GM11168 (cell line): ENCODE measurements around the gene TAX1BP1.

Experiments used
- in situ Hi-C: fragments of 300-500 bp; cut with MboI; formaldehyde crosslinking; loops from one replicate; pipeline ENCODE4 v1.12.0; 2022; ENCODE audit warnings: low sequenced_read_pairs; ENCODE audit not compliant: unreplicated experiment

TAX1BP1 gene

DNA sequence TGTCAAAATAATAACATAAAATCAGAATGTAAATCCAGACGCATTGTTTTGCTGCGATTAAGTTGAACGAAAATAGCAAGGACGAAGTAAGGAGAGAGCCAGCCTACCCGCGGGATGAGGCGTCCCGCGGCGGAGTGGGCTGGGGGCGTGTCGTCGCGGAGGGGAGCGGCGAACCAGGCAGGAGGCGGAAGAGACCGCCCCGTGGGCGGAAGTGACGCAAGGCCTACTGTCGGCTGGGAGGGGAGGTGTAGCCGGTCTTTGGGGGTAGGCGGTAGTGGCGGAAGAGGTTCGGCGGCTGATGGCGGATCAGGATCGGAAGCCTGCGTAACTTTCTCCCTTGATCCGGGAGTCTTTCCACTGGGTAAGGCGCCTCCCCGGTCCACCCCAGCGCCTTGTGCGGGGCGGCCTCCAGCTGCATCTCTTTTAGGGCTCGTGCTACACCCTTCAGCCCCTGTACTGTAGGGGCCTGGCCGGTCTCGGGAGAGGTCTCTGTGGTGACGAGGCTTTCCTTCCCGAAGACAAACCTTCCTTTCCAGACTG is at the start of gene TAX1BP1:
TAX1BP1 (plus strand) TSS at position 254 of the 540 bp plus-strand sequence. CDS start 8,363 bp downstream, outside the sequence.
- in situ Hi-C loops = no loop called here

DNA sequence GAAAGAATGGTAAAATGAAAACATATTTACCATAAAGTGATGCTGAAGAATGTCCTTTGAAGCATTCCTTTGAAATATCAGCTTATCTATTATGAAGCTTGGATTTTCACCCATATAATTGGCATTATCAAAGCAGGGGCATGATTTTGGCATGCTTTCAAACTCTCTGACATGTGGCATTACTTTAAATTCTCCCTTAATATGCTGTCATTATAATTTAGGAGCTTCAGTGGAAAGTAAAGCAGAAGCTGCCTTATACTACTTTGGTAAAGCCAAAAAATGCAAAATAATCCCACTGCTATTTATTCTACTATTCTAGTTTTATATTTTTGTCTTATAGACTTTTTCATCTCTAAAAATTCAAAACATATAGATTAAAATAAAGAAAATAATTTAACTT is 49.3 kb upstream of the TAX1BP1 start:
- in situ Hi-C loops = no loop called here

DNA sequence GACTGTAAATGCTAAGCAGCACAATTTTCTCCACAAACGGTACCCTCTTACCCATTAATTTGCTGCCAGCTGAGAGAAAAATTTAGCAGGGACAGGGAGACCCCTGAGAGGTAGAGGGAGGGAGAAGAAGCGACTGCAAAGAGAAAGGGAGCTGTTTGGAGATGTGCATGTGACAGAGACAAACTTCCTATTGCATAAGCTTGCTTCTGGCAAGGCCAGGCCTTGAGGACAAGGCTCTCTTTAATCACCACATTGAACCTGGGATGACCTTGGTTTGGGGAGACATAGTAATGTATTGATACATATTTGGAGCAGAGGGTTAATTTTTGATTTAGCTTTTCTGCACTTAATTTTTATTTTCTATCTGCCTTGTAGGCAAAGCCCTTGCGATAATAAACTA is 46.2 kb upstream of the TAX1BP1 start:
- in situ Hi-C loops = no loop called here

DNA sequence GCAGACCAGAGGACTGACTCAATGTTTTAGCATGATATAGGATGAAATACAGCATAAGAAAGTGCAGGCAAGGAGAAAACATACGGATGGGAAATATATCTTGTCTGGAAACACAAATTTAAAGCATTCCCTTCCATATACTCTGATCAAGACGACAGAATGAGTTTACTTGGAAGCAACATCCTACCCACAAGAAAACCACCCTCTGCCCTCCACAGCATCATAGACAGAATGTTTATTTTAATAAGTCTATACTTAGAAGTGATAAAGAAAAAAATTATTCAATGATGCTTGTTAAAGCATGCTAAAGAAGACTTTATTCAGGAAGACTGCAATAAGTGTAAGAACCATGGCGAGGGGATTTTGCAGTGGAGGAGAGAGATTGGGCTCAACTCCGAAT is 44.9 kb upstream of the TAX1BP1 start:
- in situ Hi-C loops = no loop called here

DNA sequence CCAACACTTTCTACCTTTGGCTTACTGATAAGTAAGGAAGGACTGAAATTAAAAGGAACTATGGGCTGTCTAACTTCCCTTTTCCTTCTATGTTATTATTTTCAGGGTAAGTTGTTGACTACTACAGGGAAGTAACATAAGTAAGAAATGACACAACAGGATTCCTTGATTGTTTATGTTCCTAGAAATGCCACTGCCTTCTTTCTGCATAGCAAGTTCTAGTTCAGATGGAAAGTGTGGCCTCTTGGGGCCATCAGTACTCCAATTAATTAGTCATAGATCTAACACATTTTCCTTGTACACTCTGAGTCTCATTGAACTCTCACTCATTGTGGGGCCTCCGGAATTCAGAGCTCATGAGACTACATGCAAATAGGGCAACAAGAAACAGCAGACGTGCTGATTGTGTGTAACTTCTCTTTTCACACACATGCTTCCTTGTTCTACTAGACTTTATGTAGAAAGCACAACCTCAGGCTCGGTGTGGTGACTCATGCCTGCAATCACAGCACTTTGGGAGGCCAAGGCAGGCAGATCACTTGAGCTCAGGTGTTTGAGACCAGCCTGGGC is 42.0 kb upstream of the TAX1BP1 start:
- in situ Hi-C loops = no loop called here

DNA sequence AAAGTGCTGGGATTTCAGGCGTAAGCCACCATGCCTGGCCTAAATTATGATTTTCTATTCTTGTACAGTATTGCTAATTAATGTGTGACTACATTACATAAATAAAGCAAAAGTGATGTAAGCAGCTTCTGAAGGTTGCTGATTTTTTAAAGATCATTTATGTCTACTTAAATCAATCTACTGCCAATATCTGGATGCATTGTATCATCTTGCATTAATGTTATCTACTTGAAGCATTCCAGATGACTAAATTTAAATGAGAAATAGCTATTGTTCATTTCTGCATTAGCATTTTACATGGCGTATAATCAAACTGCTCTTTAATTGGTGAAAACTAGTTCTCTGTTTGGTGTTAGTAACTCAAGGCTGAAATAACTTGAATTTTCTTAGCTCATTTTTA is 40.2 kb upstream of the TAX1BP1 start:
- in situ Hi-C loops = no loop called here

DNA sequence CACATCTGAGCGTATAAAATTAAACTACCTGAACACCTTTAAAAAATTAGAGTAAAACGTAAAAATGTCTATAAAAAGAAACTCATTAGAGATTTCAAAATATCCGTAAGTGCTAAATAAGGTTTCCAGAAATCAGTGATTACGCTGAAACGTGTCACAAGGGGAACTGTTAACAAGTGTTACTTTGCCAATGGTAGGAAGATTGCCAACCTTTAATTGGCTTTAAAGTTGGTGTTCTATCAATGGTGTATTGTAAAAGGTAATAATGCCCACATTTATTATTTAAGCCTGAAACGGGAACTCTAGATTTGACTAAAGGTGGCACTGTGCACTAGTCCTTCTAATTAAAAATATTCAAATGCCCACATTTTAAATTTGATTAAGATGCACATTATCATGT is 39.5 kb upstream of the TAX1BP1 start:
- in situ Hi-C loops = no loop called here

DNA sequence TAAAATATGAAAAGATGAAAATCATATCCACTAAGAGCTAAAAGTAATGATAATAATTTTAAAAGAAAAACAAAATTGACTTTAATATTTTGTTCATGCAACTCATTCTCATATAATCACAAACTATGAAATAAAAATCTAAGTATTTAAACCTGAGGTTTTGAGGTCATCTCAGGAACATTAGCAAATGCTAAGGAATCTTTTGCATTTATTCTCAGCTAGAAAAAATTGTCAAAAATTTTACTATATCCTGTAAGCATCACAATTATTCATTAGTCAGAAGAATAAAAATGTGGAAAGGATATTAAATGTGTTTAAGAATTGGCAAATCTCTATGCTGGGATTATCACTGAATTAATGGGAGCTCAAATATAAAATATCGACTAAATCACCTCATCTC is 36.8 kb upstream of the TAX1BP1 start:
- in situ Hi-C loops = no loop called here

DNA sequence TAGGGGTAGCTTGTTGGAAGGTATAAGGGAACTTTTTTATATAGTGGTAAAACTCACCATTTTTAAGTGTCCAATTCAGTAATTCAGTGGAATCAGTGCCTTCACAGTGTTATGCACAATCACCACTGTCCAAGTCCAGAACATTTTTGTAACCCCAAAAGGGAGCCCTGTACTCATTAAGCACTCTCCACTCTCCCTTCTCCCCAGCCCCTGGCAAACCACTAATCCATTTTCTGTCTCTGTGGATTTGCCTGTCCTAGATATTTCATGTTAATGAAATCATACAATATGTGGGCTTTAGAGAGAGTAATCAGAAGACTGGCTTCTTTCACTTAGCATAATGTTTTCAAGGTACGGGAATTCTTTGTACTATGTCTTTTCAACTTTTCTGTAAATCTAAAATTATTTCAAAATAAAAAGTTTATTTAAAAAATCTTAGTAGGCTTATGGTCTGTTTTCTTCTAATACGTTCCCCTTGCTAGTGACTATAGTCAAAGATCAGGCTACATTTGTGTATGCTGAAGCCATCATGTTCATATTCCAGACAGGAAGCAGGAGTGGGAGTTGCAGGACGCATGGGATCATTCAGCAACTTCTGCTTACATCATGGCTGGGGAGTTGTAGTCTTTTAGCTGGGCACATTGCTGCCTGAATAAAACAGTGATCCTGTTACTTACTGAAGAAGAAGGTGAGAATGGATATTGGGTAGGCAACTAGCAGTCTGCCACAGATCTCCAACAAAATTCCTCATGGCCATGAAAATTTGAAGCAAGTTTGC is 35.4 kb upstream of the TAX1BP1 start:
- in situ Hi-C loops = no loop called here

DNA sequence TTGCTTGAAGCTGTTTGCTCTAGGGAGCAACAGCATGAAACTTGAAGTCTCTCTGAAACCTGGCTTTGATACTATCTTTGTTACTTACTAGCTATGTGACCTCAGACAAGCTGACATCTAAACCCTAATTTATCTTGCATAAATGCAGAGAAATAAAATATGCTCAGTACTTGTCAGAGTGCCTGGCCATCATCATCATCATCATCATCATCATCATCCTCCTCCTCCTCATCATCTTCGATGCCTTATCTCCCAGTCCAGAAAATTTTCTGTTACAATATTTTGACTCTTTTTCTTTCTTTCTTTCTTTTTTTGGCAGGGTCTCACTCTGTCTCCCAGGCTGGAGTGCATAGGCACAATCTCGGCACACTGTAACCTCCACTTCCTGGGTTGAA is 34.8 kb upstream of the TAX1BP1 start:
- in situ Hi-C loops = no loop called here

DNA sequence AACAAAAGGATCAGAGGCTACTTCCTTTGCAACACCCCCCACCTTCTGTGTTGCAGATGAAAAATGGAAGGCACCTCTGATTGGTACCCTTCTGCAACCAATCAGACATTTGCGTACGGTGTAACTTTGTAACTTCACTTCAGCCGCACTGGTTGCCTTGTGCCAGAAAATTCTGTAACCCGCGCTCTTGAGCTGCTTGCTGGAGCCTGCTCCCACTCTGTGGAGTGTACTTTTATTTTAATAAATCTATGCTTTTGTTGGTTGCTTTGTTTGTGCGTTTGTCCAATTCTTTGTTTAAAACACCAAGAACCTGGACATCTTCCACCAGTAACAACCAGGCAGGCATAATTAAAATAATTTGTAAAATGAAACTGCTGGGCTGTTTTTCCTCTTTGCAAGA is 31.5 kb upstream of the TAX1BP1 start:
- in situ Hi-C loops = no loop called here

DNA sequence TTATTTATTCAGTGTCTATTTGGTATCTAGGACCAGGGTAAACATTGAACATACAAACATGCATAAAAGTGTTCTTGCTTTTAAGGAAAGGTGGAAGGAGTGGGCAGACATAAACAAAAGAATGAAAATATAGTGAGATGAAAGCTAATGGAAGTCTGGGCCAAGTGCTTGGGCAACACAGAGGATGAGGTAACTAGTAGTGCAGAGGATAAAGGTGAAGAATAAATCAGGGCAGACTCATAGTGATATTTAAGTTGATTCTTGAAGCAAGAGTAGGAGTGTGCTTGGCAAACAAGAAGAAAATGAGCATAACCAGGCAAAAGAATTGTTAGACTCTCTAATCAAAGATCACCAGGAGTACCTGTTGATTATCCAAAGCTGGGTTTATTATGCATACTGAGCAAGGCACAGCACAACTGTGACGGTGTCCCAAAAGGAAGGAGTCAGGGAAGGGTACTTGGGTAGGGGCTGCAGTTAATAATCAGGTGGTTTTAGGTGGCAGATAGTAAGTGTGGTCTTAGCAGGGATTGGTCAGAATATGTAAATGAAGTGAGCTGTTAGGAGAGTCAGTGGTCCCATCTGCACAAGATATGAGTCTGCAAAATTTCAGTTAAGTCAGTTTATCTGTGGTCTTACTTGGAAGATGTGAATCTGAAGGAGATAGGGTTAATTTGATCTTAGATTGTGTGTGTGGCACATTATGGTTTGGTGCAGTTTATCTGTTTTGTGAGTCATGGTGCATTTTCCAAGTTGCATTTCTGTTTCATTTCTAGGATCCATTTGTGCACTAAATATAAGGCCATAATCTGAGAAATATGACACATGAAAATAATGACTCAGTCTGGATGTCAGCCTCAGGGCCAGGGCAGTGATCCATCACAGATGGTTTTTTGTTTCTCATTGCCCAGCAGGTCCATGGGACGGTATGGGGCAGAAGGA is 30.6 kb upstream of the TAX1BP1 start:
- in situ Hi-C loops = no loop called here

DNA sequence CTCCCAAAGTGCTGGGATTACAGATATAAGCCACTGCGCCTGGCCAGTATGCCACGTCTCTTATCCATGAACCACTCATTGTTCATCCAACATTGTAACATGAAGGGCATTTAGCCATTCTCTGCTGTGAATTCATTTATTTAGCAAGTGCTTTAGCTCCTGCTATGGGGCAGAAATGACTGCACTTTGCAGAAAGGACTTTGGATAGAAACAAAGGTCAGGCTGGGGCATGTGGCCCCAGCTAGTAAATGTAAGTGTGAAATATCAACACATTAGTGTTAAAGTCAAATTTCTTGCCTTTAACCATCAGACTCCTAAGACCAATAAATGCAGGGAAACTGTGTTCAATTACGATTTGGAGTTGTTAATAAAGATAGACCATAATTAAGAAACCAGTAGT is 27.7 kb upstream of the TAX1BP1 start:
- in situ Hi-C loops = no loop called here

DNA sequence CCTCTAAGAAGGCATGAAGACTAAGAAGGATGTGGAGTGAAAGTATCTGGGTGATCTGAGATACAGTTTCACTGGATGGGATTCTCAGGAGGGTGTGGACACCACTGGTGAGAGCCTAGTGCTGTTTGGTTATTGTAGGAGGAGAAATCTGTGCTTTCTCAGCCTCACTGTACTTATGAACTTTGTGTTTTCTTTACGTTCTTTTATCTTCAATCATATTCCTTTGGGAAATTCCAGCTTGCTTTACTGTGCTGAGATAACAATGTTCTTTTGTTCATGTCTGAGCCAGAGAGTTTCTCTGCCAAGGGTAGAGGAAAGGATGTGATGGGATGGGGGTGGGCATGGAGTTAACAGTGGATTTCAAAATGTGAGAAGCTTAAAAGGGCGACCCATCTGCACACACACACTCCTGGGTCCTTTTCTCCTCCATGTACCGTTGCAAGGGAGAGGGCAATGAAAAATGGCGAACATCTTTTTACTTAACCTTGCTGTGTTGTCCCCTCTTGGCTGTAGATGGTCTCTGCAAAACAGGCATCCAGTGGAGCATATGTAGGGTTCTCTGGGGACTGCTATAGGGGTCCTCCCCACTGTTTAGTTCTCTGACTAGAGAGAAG is 25.0 kb upstream of the TAX1BP1 start:
- in situ Hi-C loops = no loop called here

DNA sequence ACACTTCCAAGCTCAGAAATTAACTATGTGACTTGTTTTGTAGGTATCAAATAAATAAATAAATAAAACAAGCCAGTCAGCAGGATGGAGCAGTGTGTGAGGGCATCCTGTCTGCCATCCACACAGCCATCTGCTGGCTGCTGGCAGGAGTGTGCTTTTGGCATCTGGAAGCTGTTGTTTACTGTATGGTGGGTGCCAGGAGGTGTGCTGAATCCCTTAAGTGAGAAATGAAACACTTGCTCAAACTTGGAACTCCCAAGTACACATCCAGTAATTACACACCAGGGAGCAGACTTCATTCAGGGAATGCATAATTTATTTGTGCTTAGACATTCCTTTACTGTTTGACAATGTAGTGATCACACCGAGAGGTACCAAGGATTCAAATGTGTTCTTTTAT is 16.9 kb upstream of the TAX1BP1 start:
- in situ Hi-C loops = no loop called here

DNA sequence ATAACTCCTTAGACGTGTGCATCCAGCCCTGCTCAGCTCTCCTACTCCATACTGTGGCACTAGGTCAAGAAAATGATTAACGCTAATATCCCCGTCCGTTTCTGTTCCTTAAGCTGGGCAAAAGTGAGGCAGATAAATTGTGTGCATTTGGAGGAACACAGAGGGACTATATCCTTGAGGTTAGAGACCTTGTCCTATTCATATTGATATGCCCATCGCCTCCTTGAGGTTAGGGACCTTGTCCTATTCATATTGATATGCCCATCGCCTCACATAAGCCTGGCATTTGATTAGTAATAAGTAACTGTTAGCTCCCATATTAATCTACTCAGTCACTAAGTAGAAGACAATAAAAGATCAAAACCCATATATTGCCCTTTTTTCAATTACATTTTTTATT is 12.9 kb upstream of the TAX1BP1 start:
- in situ Hi-C loops = no loop called here

DNA sequence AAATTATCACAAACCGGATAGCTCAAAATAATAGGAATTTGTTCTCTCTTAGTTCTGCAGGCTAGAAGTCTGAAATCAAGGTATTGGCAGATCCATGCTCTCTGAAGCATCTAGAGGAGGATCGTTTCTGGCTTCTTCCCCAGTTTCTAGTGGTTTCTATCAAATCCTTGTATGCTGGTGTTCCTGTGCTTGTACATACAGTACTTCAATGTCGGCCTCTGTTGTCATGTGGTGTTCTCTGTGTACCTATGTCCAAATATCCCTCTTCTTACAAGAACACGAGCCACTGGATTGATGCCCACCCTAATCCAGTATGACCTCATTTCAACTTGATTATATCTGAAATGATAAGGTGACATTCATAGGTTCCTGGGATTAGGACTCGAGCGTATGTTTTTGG is 9.8 kb upstream of the TAX1BP1 start:
- in situ Hi-C loops = no loop called here

DNA sequence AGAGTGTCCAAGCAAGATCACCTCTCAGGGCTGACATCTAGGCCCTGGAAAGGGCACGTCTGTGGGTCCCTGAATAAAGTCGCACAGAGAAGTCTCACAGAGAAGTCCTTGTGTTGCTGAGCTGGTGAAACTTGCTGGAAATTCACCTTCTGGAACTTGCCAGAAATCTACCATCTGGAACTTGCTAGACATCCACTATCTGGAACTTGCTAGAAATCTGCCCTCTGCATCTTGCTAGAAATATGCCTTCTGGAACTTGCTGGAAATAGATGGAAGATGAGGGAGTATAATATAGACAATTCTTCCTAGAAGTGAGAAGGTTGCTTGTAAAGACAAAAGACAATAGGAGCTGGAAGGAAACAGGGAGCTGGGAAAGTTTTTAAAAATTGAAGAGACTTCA is 5.4 kb upstream of the TAX1BP1 start:
- in situ Hi-C loops = no loop called here

DNA sequence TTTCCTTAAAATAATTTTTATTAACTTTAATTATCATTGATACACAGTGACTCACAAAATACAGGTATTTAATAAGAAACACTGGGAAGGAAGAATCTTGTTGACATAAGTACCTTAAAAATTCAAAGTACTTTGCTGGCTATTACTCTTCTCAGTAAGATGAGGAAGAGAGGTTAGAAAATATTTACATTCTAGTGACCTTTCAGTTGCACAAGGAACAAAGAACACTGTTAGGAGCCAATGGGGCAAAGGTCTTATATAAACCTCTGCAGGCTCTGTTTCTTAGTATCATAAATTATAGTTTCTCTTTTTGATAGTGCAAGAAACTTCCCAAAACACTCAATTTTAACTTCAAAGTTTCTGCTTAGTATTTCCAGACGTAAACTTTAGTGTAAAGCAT is 4.8 kb upstream of the TAX1BP1 start:
- in situ Hi-C loops = no loop called here

DNA sequence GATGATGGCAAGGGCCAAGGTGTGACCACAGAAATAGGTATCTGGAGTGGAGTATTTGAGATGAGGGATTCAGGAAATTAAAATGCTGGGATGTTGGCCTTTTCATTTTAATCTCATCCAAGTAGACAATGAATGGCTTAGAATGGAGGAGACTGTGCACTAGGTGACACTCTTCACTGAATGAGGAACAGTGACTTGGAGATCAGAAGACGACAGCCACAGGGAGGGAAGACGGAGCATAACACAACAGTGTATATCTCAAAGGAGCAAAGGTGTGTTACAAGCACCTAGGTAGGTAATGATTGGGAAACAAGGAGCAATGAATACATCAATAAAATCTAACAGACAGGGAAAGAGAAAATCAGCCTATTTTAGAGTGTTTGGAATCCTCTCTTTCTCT is 4.1 kb upstream of the TAX1BP1 start:
- in situ Hi-C loops = no loop called here
